Bronchial epithelial cell (primary cell): ENCODE results near the gene ASB1. TPM values are rescaled to one million over a fixed set of nuclear protein-coding genes. Genes with fewer than 3 reads are reported as not detected.

Experiments used
- DNase-seq: peaks from one replicate; pipeline ENCODE4 v3.0.0-alpha.2; 2010; ENCODE audit warnings: low read depth
- FAIRE-seq: peaks from 2 replicates; lab custom pipeline; 2011; peaks lifted over from hg19 to GRCh38; lab: Jason Lieb, UNC
- H3K27me3 ChIP-seq: 2 replicates; pipeline ENCODE4 v1.5.1; 2011; ENCODE audit warnings: low read length; ENCODE audit not compliant: control insufficient read depth, insufficient read depth
- H3K36me3 ChIP-seq: 2 replicates; pipeline ENCODE4 v1.5.1; 2011; ENCODE audit warnings: low read length; ENCODE audit not compliant: control insufficient read depth, insufficient read depth
- H3K4me3 ChIP-seq: 2 replicates; pipeline ENCODE4 v1.5.1; 2011; ENCODE audit warnings: mild to moderate bottlenecking, low read depth, low read length, control low read depth
- CTCF ChIP-seq: IDR thresholded peaks from 2 replicates; pipeline ENCODE4 v1.5.1; 2011; ENCODE audit warnings: mild to moderate bottlenecking, moderate library complexity, low read length, control low read depth, inconsistent platforms; ENCODE audit not compliant: insufficient read depth, severe bottlenecking
- total RNA-seq: library from RNA; depleted of rRNA; stranded (reverse); fragments of >200 nt; gene quantifications from 2 replicates; pipeline ENCODE4 v1.2.1, GENCODE V29; 2014

The ASB1 gene
- total RNA-seq, 1 donor from 2014 or later, result 41.9 TPM

GRCh38 chr2:238489896-238490295 is 63.2 kb downstream of the ASB1 start:
- Histone ChIP-seq H3K27me3 (no peaks in the 10 kb centered on the region), H3K4me3 (no peak overlapping the region), H3K36me3 (no peaks in the 10 kb centered on the region)
- TF ChIP-seq CTCF, result no peak
- no peak for DNase-seq
- FAIRE-seq, result no peak

DNA sequence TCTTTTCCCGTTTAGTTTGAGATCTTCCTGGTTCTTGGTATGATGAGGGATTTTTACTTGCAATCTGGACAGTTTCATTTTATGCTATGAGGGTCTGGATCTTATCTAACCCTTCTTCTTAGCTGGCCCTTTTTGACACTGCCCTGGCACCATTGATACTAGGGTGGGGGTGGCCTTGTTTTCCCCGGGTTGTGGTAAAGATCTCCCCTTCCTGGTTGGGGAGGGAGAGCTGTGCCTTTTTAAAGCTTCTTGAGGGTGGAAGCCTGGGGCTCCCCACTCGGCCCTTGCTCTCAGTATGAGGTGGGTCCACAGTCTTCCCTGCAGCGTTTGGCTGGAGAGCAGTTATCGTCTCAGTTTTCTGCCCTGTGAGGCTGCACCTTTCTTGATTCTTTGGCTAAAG is 66.1 kb downstream of the ASB1 start:
- DNase-seq, result no peak
- Histone ChIP-seq H3K4me3 (no peak overlapping the region), H3K36me3 (no peaks in the 10 kb centered on the region), H3K27me3 (no peaks in the 10 kb centered on the region)
- no peak for FAIRE-seq
- no peak for TF ChIP-seq CTCF

- Histone ChIP-seq H3K4me3 (no peak overlapping the region), H3K36me3 (no peaks in the 10 kb centered on the region), H3K27me3 (no peaks in the 10 kb centered on the region)
- TF ChIP-seq CTCF, result no peak
- no peak for FAIRE-seq
- DNase-seq, result no peak
Observed at GRCh38 chr2:238493411-238493810, 66.7 kb downstream of the ASB1 start.

- Histone ChIP-seq H3K4me3 (no peak overlapping the region), H3K36me3 (no peaks in the 10 kb centered on the region), H3K27me3 (no peaks in the 10 kb centered on the region)
- FAIRE-seq, result no peak
- no peak for TF ChIP-seq CTCF
- no peak for DNase-seq
Observed at GRCh38 chr2:238493880-238494572, 67.3 kb downstream of the ASB1 start.

DNA sequence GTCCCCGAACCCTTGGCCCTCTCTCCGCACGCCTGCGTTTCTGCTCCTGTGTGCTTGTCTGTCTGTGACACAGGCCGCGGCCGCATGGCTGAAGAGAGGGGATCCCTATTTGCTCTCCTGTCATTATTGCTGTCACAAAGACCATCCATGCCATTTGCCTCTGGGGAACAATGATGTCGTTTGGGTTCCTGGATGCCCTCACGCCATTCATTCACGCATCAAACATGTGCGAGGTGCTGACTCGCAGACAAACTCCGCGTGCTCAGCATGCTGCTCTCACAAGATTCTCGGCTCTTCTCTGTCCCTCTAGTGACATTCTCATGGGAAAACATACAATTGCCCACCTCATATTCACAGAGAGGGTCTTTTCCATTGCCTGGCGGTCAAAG is 67.8 kb downstream of the ASB1 start:
- FAIRE-seq, result no peak
- H3K36me3 ChIP-seq, result no peaks in the 10 kb centered on the region
- no peak for DNase-seq
- no peak overlapping the region for H3K4me3 ChIP-seq
- no peaks in the 10 kb centered on the region for H3K27me3 ChIP-seq
- TF ChIP-seq CTCF, result no peak

- TF ChIP-seq CTCF, result no peak
- H3K36me3 ChIP-seq, result no peaks in the 10 kb centered on the region
- FAIRE-seq, result no peak
- no peak overlapping the region for H3K4me3 ChIP-seq
- no peak for DNase-seq
- no peaks in the 10 kb centered on the region for H3K27me3 ChIP-seq
Observed at GRCh38 chr2:238495422-238495821, 68.7 kb downstream of the ASB1 start.
